ENCODE data around the gene AURKB. TPM values are rescaled to one million over a fixed set of nuclear protein-coding genes. Genes with fewer than 3 reads are reported as not detected.

The AURKB gene
- total RNA-seq, 1 donor from 2014 or later = 21.4 TPM

- no peaks in the 10 kb centered on the region for H3K9me3 Mint-ChIP-seq (ENCODE audit: unreplicated experiment)
- peaks cover 14% of the 10 kb centered on the region for H3K36me3 Mint-ChIP-seq (ENCODE audit: low read depth, unreplicated experiment)
- peaks cover 15% of the 10 kb centered on the region for H3K27me3 Mint-ChIP-seq (ENCODE audit: unreplicated experiment)
- H3K27ac Mint-ChIP-seq (ENCODE audit: unreplicated experiment) = peak overlapping the region; percentile 42
- peaks cover 38% of the 10 kb centered on the region for H3K4me1 Mint-ChIP-seq (ENCODE audit: unreplicated experiment)
- no peak for DNase-seq (ENCODE audit: low spot score)
- H3K4me3 Mint-ChIP-seq (ENCODE audit: unreplicated experiment) = peak overlapping the region; percentile 94
- TF ChIP-seq CTCF (IDR thresholded peaks at IDR 0.05; ENCODE audit: unreplicated experiment) = no peak
These were observed 46.2 kb downstream of the AURKB start for GRCh38 chr17:8163978-8164814.

DNA sequence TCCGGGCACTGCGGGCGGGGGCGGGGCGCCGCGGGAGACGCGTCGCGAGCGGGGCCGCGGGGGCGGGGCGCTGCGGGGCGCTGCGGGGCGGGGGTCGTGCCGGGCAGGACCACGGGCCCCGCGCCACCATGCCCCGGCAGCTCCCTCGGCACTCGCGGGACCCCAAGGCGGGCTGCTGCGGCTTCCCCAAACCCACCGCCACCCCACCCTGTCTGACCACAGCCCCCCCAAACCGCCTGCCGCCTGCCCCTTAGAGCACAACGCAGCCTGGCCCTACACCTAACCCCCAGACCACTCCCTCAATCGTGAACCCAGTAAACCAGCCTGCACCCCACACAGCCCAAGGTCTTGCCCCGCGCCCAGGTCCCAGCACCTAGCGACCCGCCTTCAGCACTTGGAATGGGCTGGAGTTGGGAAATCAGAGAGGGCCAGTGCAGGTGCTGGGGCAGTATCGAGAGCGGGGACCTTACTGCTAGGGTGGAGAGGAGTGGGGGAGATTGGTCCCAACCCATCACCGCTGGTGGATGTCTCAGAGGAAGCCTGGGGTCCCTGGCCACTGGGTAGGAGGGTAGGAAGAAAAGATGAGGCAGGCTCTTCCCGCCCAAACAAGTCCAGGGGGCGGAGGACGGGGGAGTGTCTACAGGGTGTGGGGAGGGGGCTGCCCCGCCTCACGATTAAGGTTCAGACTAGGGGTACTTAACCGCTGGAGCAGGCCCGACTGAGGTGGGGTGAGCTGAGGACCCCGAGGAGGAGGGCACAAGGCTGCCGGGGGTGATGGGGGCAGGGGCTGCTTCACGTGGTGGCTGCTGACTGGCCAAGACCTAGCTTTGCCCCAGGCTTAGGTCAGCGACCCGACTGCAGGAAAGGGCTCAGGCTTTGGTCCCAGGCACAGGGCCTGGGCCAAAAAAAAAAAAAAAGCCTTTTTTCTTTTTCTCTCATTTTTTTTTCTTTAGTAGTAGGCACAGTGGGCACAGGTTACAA is 47.1 kb downstream of the AURKB start:
- Mint-ChIP-seq H3K27ac (ENCODE audit: unreplicated experiment) (peak overlapping the region; percentile 82), H3K4me1 (ENCODE audit: unreplicated experiment) (peaks cover 41% of the 10 kb centered on the region), H3K4me3 (ENCODE audit: unreplicated experiment) (peak overlapping the region; percentile 94), H3K27me3 (ENCODE audit: unreplicated experiment) (peaks cover 13% of the 10 kb centered on the region), H3K36me3 (ENCODE audit: low read depth, unreplicated experiment) (peaks cover 14% of the 10 kb centered on the region), H3K9me3 (ENCODE audit: unreplicated experiment) (no peaks in the 10 kb centered on the region)
- DNase-seq (ENCODE audit: low spot score) = no peak
- TF ChIP-seq CTCF (IDR thresholded peaks at IDR 0.05; ENCODE audit: unreplicated experiment) = no peak

- Mint-ChIP-seq H3K4me3 (ENCODE audit: unreplicated experiment) (peak within 1 kb of the TSS; percentile 94), H3K4me1 (ENCODE audit: unreplicated experiment) (peaks cover 41% of the 10 kb centered on the region), H3K9me3 (ENCODE audit: unreplicated experiment) (no peaks in the 10 kb centered on the region), H3K36me3 (ENCODE audit: low read depth, unreplicated experiment) (peaks cover 14% of the 10 kb centered on the region), H3K27ac (ENCODE audit: unreplicated experiment) (peak within 1 kb of the TSS; percentile 82), H3K27me3 (ENCODE audit: unreplicated experiment) (peaks cover 13% of the 10 kb centered on the region)
- TF ChIP-seq CTCF (IDR thresholded peaks at IDR 0.05; ENCODE audit: unreplicated experiment) = no peak
- DNase-seq (ENCODE audit: low spot score) = peak; percentile 84
These were observed 48.0 kb downstream of the AURKB start, which contains the start of gene VAMP2 for GRCh38 chr17:8162233-8162996. VAMP2 (minus strand) TSS chr17:8162948; CDS start chr17:8162879, 69 bp downstream.

DNA sequence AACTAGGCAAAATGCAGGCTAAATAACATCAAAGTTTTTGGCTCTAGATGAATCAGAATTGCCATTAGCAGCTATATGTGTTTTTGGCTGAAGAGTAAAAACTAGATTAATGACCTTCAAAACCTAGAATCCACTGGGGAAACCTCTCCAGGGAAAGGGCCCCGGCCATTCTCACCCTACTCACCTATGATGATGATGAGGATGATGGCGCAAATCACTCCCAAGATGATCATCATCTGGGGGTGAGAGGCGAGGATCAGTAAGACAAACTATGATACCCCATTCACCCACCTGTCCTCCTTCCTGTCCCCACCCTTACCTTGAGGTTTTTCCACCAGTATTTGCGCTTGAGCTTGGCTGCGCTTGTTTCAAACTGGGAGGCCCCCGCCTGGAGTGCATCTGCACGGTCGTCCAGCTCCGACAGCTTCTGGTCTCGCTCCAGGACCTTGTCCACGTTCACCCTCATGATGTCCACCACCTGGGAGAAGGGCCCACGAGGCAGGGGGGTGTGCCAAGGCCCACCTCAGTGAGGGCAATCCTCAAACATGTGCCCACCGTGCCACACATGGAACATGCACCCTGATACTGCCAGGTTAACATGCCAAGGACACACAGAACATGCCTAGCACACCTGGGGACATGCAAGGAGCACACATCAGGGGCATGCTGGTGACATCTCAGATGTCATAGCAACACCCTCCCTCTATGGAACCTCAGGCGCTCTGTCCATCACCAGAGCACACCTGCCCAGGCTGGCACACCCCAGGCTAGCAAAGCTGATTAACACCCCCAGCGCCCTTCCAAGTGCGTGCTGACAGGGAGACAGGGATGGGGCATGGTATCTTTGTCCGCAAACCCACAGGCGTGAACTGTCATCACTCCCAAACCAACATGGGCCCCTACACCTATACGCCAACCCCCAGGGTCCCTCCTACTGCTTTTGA is 48.8 kb downstream of the AURKB start:
- Mint-ChIP-seq H3K9me3 (ENCODE audit: unreplicated experiment) (no peaks in the 10 kb centered on the region), H3K4me1 (ENCODE audit: unreplicated experiment) (peaks cover 41% of the 10 kb centered on the region), H3K27ac (ENCODE audit: unreplicated experiment) (peak overlapping the region; percentile 67), H3K4me3 (ENCODE audit: unreplicated experiment) (peak overlapping the region; percentile 91), H3K27me3 (ENCODE audit: unreplicated experiment) (peaks cover 13% of the 10 kb centered on the region), H3K36me3 (ENCODE audit: low read depth, unreplicated experiment) (peaks cover 14% of the 10 kb centered on the region)
- TF ChIP-seq CTCF (IDR thresholded peaks at IDR 0.05; ENCODE audit: unreplicated experiment) = no peak
- no peak for DNase-seq (ENCODE audit: low spot score)
